H1 (cell line): ENCODE results near the gene GADL1. TPM values are rescaled to one million over a fixed set of nuclear protein-coding genes. Genes with fewer than 3 reads are reported as not detected.

Experiments used
- CTCF ChIA-PET: fragments of 300-600 bp; sonication (Branson Sonifier 250); formaldehyde crosslinking; loops from one replicate; lab custom pipeline; 2021; ENCODE audit not compliant: partially characterized antibody; lab: Charles Lee
- POLR2A ChIA-PET: fragments of 300-600 bp; sonication (Branson Sonifier 250); formaldehyde crosslinking; loops from one replicate; lab custom pipeline; 2021; ENCODE audit warnings: inconsistent platforms; ENCODE audit not compliant: partially characterized antibody; lab: Charles Lee
- DNase-seq, 2 experiments: peaks; one replicate each; pipeline versions ENCODE4 v3.0.0 to v3.0.0-alpha.2; 2010 to 2022; ENCODE audit warnings: low spot score in 2 of 2, low read depth in 1 of 2, mixed read lengths in 1 of 2
- FAIRE-seq: peaks from 2 replicates; lab custom pipeline; 2011; peaks lifted over from hg19 to GRCh38; lab: Jason Lieb, UNC
- H2AFZ ChIP-seq: 2 replicates; pipeline ENCODE4 v1.8.1; 2012; ENCODE audit warnings: low read length, inconsistent platforms
- H2AK5ac ChIP-seq: 2 replicates; pipeline ENCODE4 v1.6.1; 2013; ENCODE audit warnings: low read depth, low read length
- H2BK120ac ChIP-seq: replicated peaks from 2 replicates; pipeline ENCODE3; 2013; ENCODE audit warnings: low read depth, low read length, inconsistent platforms
- H2BK12ac ChIP-seq: 2 replicates; pipeline ENCODE4 v1.6.1; 2013; ENCODE audit warnings: low read depth, low read length
- H2BK15ac ChIP-seq: 2 replicates; pipeline ENCODE4 v1.6.1; 2013; ENCODE audit warnings: low read length
- H2BK20ac ChIP-seq: 2 replicates; pipeline ENCODE4 v1.6.1; 2013; ENCODE audit warnings: low read length
- H2BK5ac ChIP-seq: 2 replicates; pipeline ENCODE4 v1.6.1; 2013; ENCODE audit warnings: low read depth, low read length
- H3K14ac ChIP-seq: 2 replicates; pipeline ENCODE4 v1.6.1; 2013; ENCODE audit warnings: inconsistent platforms; ENCODE audit not compliant: insufficient read length
- H3K18ac ChIP-seq: 2 replicates; pipeline ENCODE4 v1.6.1; 2013; ENCODE audit warnings: low read length; ENCODE audit errors: extremely low read depth
- H3K23ac ChIP-seq: 2 replicates; pipeline ENCODE4 v1.6.1; 2013; ENCODE audit warnings: inconsistent platforms; ENCODE audit not compliant: insufficient read length
- H3K23me2 ChIP-seq: 2 replicates; pipeline ENCODE4 v1.6.1; 2013; ENCODE audit warnings: low read depth, low read length
- H3K27ac ChIP-seq: 2 replicates; pipeline ENCODE4 v1.6.1; 2011; ENCODE audit warnings: low read depth, low read length, inconsistent platforms
- H3K27me3 ChIP-seq, 4 experiments: replicated peaks in 1 of 4; 1 replicate in 1 of 4; 2 replicates in 3 of 4; pipeline versions ENCODE4 v1.6.1 to v1.8.1; 2011 to 2013; ENCODE audit warnings: low read length in 3 of 4, mild to moderate bottlenecking in 3 of 4, inconsistent platforms in 2 of 4, mixed read lengths in 2 of 4, moderate library complexity in 1 of 4; ENCODE audit not compliant: control insufficient read depth in 3 of 4, insufficient read depth in 3 of 4; ENCODE audit errors: extremely low read depth in 1 of 4
- H3K36me3 ChIP-seq, 4 experiments: 2 replicates each; pipeline versions ENCODE4 v1.6.1 to v1.8.1; 2011 to 2013; ENCODE audit warnings: mild to moderate bottlenecking in 4 of 4, low read length in 3 of 4, moderate library complexity in 2 of 4, control low read depth in 1 of 4, inconsistent platforms in 1 of 4; ENCODE audit not compliant: insufficient read depth in 4 of 4, control insufficient read depth in 2 of 4
- H3K4ac ChIP-seq: replicated peaks from 2 replicates; pipeline ENCODE3; 2013; ENCODE audit warnings: low read length, low read depth, mixed read lengths, inconsistent platforms; ENCODE audit not compliant: insufficient read length
- H3K4me1 ChIP-seq, 4 experiments: replicated peaks in 1 of 4; 1 replicate in 1 of 4; 2 replicates in 3 of 4; pipeline versions ENCODE4 v1.6.1 to v1.8.1; 2011 to 2013; ENCODE audit warnings: low read length in 3 of 4, inconsistent platforms in 2 of 4, mixed read lengths in 1 of 4; ENCODE audit not compliant: insufficient read depth in 4 of 4, control insufficient read depth in 3 of 4
- H3K4me2 ChIP-seq, 2 experiments: 2 replicates each; pipeline versions ENCODE4 v1.6.1 to v1.8.1; 2011 to 2013; ENCODE audit warnings: low read depth in 2 of 2, low read length in 2 of 2, control low read depth in 1 of 2, inconsistent platforms in 1 of 2, mild to moderate bottlenecking in 1 of 2; ENCODE audit not compliant: insufficient read depth in 1 of 2
- H3K4me3 ChIP-seq, 4 experiments: fragments of 200-600, 300-600 bp in 1 of 4; sonication (generic), shearing (Covaris generic), sonication (Bioruptor Twin) in 1 of 4; 2 replicates each; pipeline versions ENCODE4 v1.5.1 to v1.8.1; 2011 to 2016; ENCODE audit warnings: low read length in 4 of 4, low read depth in 3 of 4, control low read depth in 2 of 4, inconsistent platforms in 2 of 4, mild to moderate bottlenecking in 2 of 4, mixed read lengths in 1 of 4, moderate library complexity in 1 of 4; ENCODE audit not compliant: insufficient read depth in 2 of 4; ENCODE audit errors: extremely low read depth in 1 of 4
- H3K56ac ChIP-seq: replicated peaks from 2 replicates; pipeline ENCODE3; 2013; ENCODE audit warnings: low read depth, mild to moderate bottlenecking, mixed read lengths, low read length, inconsistent platforms; ENCODE audit not compliant: insufficient read length
- H3K79me1 ChIP-seq: 2 replicates; pipeline ENCODE4 v1.6.1; 2013; ENCODE audit warnings: low read depth, low read length, control low read depth
- H3K79me2 ChIP-seq, 2 experiments: 2 replicates each; pipeline versions ENCODE4 v1.6.1 to v1.8.1; 2012 to 2013; ENCODE audit warnings: low read length in 2 of 2, mild to moderate bottlenecking in 2 of 2, inconsistent platforms in 1 of 2; ENCODE audit not compliant: insufficient read depth in 2 of 2, control insufficient read depth in 1 of 2
- H3K9ac ChIP-seq, 4 experiments: replicated peaks in 1 of 4; 1 replicate in 1 of 4; 2 replicates in 3 of 4; pipeline versions ENCODE4 v1.6.1 to v1.8.1; 2011 to 2013; ENCODE audit warnings: low read depth in 3 of 4, low read length in 3 of 4, control low read depth in 2 of 4, mild to moderate bottlenecking in 2 of 4, moderate library complexity in 2 of 4, inconsistent platforms in 1 of 4; ENCODE audit errors: extremely low read depth in 1 of 4
- H3K9me3 ChIP-seq, 2 experiments: 2 replicates each; pipeline versions ENCODE4 v1.6.1 to v1.8.1; 2012 to 2013; ENCODE audit warnings: mild to moderate bottlenecking in 2 of 2, moderate library complexity in 2 of 2, control low read depth in 1 of 2, inconsistent platforms in 1 of 2, low read depth in 1 of 2, low read length in 1 of 2, mixed read lengths in 1 of 2; ENCODE audit not compliant: insufficient read depth in 2 of 2
- H4K20me1 ChIP-seq, 2 experiments: replicated peaks in 1 of 2; 2 replicates each; pipeline versions ENCODE3 to v1.8.1; 2011 to 2013; ENCODE audit warnings: inconsistent platforms in 2 of 2, low read length in 2 of 2, mild to moderate bottlenecking in 1 of 2; ENCODE audit not compliant: insufficient read depth in 2 of 2, control insufficient read depth in 1 of 2
- H4K5ac ChIP-seq: 2 replicates; pipeline ENCODE4 v1.6.1; 2013; ENCODE audit warnings: low read length, low read depth, mixed read lengths, inconsistent platforms; ENCODE audit not compliant: insufficient read length
- H4K8ac ChIP-seq: 2 replicates; pipeline ENCODE4 v1.8.0; 2013; ENCODE audit warnings: mild to moderate bottlenecking, moderate library complexity, low read length, inconsistent platforms; ENCODE audit not compliant: insufficient read depth; ENCODE audit errors: extremely low read depth
- H4K91ac ChIP-seq: replicated peaks from 2 replicates; pipeline ENCODE3; 2013; ENCODE audit warnings: low read length, mixed read lengths, inconsistent platforms; ENCODE audit not compliant: insufficient read length
- JUN ChIP-seq: IDR thresholded peaks from 2 replicates; pipeline ENCODE4 v1.6.1; 2011; ENCODE audit warnings: low read depth, mild to moderate bottlenecking, improper control_type of control experiment, low read length
- POLR2A ChIP-seq, 2 experiments: IDR thresholded peaks; 1 replicate in 1 of 2; 2 replicates in 1 of 2; pipeline ENCODE4 v1.6.1; 2011; ENCODE audit warnings: low read depth in 2 of 2, low read length in 2 of 2, mild to moderate bottlenecking in 2 of 2; ENCODE audit errors: control extremely low read depth in 1 of 2
- POU5F1 ChIP-seq: IDR thresholded peaks from 2 replicates; pipeline ENCODE4 v1.6.1; 2011; ENCODE audit warnings: low read depth, mild to moderate bottlenecking, low read length, moderate library complexity
- RFX5 ChIP-seq: IDR thresholded peaks from 2 replicates; pipeline ENCODE4 v1.6.1; 2011; ENCODE audit warnings: low read depth, low read length, improper control_type of control experiment, borderline replicate concordance
- SP1 ChIP-seq: IDR thresholded peaks from 2 replicates; pipeline ENCODE4 v1.6.1; 2011; ENCODE audit warnings: low read depth, low read length
- SP2 ChIP-seq: IDR thresholded peaks from 2 replicates; pipeline ENCODE4 v1.6.1; 2012; ENCODE audit warnings: mild to moderate bottlenecking, low read length, inconsistent platforms
- whole genome bisulfite sequencing, 2 experiments: shearing (Covaris generic) in 1 of 2; methylation state at CpG; one replicate each; pipeline versions ENCODE4 v1.1.6 to v1.1.7; 2013 to 2015; ENCODE audit warnings: low lambda C conversion rate in 2 of 2, mixed read lengths in 2 of 2, inconsistent platforms in 1 of 2, low coverage in 1 of 2, missing lambda C conversion rate in 1 of 2; ENCODE audit not compliant: insufficient replicate concordance in 2 of 2, insufficient coverage in 1 of 2, insufficient read length in 1 of 2; ENCODE audit errors: extremely low coverage in 1 of 2, missing lambda C conversion rate in 1 of 2; 5-methylcytosine and 5-hydroxymethylcytosine counted together
- polyA plus RNA-seq, 7 experiments: library from polyadenylated mRNA; depleted of rRNA in 3 of 7; stranded (reverse) in 5 of 7; unstranded in 2 of 7; fragments of >200 nt in 5 of 7; fragments of 200-250 nt in 2 of 7; gene quantifications; 1 replicate in 5 of 7; 2 replicates in 1 of 7; 4 replicates in 1 of 7; pipeline versions ENCODE4 v1.2.1 to v1.2.3, GENCODE V29; 2011 to 2013; ENCODE audit warnings: missing spikeins in 2 of 7, mixed read lengths in 2 of 7
- total RNA-seq: library from RNA; stranded (reverse); fragmentation: NEBNext Ultra II Directional; extraction: Animal tissue kit (Norgen Biotek cat#: 25700); gene quantifications from 2 replicates; pipeline ENCODE4 v1.2.1, GENCODE V29; 2021
- TF ChIP-seq, protein P1 (sequence below): IDR thresholded peaks from 2 replicates; pipeline ENCODE4 v1.6.1; 2011; ENCODE audit warnings: low read depth, mild to moderate bottlenecking, low read length; ENCODE audit not compliant: insufficient read depth
- TF ChIP-seq, protein P2 (sequence below): IDR thresholded peaks from 2 replicates; pipeline ENCODE4 v1.6.1; 2012; ENCODE audit warnings: low read length, inconsistent platforms

Gene GADL1
- total and polyA plus RNA-seq, 2 of the 8 experiments (the other 6 are each of a cell fraction or from before 2014, with no cell fraction given) = 0.03 to 0.30 TPM

DNA sequence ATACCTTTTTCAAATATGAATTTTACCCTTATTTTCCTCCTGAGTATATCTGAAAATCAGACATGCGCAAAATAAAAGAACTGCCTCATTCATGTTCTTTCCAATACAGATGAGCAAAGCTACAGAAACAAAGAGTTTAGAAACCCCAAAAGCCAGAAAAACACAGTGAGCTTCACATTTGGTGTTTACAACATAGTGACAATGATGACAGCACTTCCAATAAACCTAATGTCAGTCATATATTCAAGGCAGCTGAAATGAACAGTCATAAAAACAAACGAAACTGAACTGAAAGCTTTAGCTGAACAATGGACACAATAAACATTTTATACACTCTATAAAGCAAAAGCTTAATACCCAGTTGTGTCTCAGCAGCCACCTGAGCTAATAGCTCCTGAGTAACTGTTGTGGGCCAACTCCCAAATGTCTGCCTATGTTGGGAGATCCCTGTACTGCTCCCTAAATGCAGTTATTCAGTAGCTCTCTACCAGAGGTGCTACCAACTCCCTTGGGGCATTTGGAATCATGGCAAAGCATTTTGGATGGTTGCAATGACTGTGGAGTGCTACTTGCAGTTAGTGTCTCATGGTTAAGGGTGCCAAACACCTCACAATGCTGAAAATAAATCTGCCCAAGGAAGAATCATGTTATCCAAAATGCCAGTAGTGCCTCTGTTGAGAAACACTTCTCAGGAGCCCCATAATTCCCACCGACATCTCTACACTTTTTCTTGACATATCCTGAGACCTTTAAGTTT lies 156.5 kb downstream of the GADL1 start:
- no peaks in the 10 kb centered on the region for H3K79me1 ChIP-seq
- no peak overlapping the region for H2BK15ac ChIP-seq
- H3K27ac ChIP-seq = no peak overlapping the region
- H3K9ac ChIP-seq = no peak overlapping the region
- H2AFZ ChIP-seq = no peak overlapping the region
- no peaks in the 10 kb centered on the region for H4K20me1 ChIP-seq
- FAIRE-seq = no peak
- no peaks in the 10 kb centered on the region for H3K27me3 ChIP-seq
- TF ChIP-seq POLR2A (IDR thresholded peaks at IDR 0.05; ENCODE audit: control extremely low read depth in 1 of 2, low read depth in 2 of 2, low read length in 2 of 2) (no peak), SP2 (no peak), SP1 (no peak), JUN (no peak), RFX5 (no peak), POU5F1 (no peak)
- TF ChIP-seq, protein P1, sequence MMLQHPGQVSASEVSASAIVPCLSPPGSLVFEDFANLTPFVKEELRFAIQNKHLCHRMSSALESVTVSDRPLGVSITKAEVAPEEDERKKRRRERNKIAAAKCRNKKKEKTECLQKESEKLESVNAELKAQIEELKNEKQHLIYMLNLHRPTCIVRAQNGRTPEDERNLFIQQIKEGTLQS = no peak
- TF ChIP-seq, protein P2, sequence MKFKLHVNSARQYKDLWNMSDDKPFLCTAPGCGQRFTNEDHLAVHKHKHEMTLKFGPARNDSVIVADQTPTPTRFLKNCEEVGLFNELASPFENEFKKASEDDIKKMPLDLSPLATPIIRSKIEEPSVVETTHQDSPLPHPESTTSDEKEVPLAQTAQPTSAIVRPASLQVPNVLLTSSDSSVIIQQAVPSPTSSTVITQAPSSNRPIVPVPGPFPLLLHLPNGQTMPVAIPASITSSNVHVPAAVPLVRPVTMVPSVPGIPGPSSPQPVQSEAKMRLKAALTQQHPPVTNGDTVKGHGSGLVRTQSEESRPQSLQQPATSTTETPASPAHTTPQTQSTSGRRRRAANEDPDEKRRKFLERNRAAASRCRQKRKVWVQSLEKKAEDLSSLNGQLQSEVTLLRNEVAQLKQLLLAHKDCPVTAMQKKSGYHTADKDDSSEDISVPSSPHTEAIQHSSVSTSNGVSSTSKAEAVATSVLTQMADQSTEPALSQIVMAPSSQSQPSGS = no peak
- TF ChIP-seq, all 59 proteins: peak for 0
- POLR2A ChIA-PET = no interaction called here
- CTCF ChIA-PET = interaction anchor here (0.7 to 2.4 kb wide), 4 partner anchors 10 to 695 kb away, joined by 3 to 9 read pairs (median 5); no protein-coding TSS in a partner anchor
- Histone ChIP-seq H3K23me2 (no peaks in the 10 kb centered on the region), H3K9me3 (no peaks in the 10 kb centered on the region), H4K5ac (no peak overlapping the region), H3K14ac (no peak overlapping the region), H3K4me2 (no peak overlapping the region), H2BK12ac (no peak overlapping the region), H3K56ac (no peak overlapping the region), H3K4me1 (peaks cover 0 to 5% (median 1%) of the 10 kb centered on the region in 4 experiments; a peak in 3 of 7 replicates), H2BK5ac (no peak overlapping the region), H3K36me3 (no peaks in the 10 kb centered on the region), H2BK20ac (no peak overlapping the region), H3K79me2 (no peaks in the 10 kb centered on the region), H3K23ac (no peak overlapping the region), H3K18ac (no peak overlapping the region), H2AK5ac (no peak overlapping the region), H3K4me3 (no peak overlapping the region), H3K4ac (no peak overlapping the region), H2BK120ac (no peak overlapping the region), H4K91ac (no peak overlapping the region), H4K8ac (no peak overlapping the region)
- 88% methylated on average over 3 of the region's 3 CpGs; no CpG with 5 or more reads in 1 of the 2 experiments for WGBS, 2 experiments
- no peak for DNase-seq
